ENCODE measurements around the gene DNAJC3. TPM values are rescaled to one million over a fixed set of nuclear protein-coding genes. Genes with fewer than 3 reads are reported as not detected.

DNAJC3 gene
- total and polyA plus RNA-seq, 2 experiments from 2014 or later, result 19.5 to 27.5 TPM

DNA sequence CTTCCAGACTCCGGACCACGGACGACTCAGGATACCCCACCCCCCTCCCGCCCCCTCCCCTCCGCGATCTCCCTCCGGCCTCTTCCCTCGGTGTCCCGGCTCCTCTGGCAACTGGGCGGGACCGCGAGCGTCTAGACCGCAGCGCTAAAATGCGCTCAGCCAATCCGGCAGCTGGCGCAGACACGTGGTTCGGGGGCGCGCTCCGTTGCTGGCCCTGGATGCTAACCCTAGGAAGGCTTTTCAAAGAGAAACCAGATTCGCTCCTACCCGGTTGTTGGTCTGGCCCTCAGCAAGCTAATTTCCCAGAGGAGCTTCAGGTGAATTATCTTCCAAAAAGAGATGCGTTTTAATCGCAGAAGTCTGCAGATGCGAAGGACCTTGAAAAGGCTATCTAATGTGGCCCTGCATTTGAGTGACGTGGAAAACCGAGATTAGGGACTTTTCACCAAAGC lies 32.3 kb upstream of the DNAJC3 start, which contains the start of gene DZIP1:
Gene DZIP1, minus strand, starts transcription at position 106 of the 452 bp plus-strand sequence. CDS start 2,677 bp downstream, outside the sequence.
- Histone ChIP-seq H3K4me2 (peak within 1 kb of the TSS; percentile 92), H2AFZ (peak within 1 kb of the TSS; percentile 89), H4K20me1 (replicated peaks; ENCODE audit: insufficient read depth) (no peaks in the 10 kb centered on the region), H3K4me1 (ENCODE audit: insufficient read depth) (peaks cover 15% of the 10 kb centered on the region), H3K79me2 (replicated peaks; ENCODE audit: insufficient read depth) (0 out of 2 replicates have a peak, but pooled peaks cover 5% of the 10 kb centered on the region), H3K4me3 (peak within 1 kb of the TSS; percentile 80), H3K9me2 (ENCODE audit: insufficient read depth) (no peaks in the 10 kb centered on the region), H3K36me3 (ENCODE audit: insufficient read depth) (no peaks in the 10 kb centered on the region), H3K27ac (ENCODE audit: low read depth) (no peak within 1 kb of the TSS), H3F3A (replicated peaks; ENCODE audit: low read depth) (no peaks in the 10 kb centered on the region), H3K27me3 (ENCODE audit: insufficient read depth) (peaks cover 21% of the 10 kb centered on the region)
- TF ChIP-seq REST (IDR thresholded peaks at IDR 0.05; ENCODE audit: unreplicated experiment) (no peak), ZNF114 (CRISPR knock-in tag; IDR thresholded peaks at IDR 0.05) (no peak), CREB1 (CRISPR knock-in tag; IDR thresholded peaks at IDR 0.05; ENCODE audit: low read depth) (no peak), POLR2AphosphoS5 (IDR thresholded peaks at IDR 0.05; ENCODE audit: low read depth) (peak; percentile 73), NANOG (IDR thresholded peaks at IDR 0.05; ENCODE audit: borderline replicate concordance) (no peak)
- TF ChIP-seq, protein P1, sequence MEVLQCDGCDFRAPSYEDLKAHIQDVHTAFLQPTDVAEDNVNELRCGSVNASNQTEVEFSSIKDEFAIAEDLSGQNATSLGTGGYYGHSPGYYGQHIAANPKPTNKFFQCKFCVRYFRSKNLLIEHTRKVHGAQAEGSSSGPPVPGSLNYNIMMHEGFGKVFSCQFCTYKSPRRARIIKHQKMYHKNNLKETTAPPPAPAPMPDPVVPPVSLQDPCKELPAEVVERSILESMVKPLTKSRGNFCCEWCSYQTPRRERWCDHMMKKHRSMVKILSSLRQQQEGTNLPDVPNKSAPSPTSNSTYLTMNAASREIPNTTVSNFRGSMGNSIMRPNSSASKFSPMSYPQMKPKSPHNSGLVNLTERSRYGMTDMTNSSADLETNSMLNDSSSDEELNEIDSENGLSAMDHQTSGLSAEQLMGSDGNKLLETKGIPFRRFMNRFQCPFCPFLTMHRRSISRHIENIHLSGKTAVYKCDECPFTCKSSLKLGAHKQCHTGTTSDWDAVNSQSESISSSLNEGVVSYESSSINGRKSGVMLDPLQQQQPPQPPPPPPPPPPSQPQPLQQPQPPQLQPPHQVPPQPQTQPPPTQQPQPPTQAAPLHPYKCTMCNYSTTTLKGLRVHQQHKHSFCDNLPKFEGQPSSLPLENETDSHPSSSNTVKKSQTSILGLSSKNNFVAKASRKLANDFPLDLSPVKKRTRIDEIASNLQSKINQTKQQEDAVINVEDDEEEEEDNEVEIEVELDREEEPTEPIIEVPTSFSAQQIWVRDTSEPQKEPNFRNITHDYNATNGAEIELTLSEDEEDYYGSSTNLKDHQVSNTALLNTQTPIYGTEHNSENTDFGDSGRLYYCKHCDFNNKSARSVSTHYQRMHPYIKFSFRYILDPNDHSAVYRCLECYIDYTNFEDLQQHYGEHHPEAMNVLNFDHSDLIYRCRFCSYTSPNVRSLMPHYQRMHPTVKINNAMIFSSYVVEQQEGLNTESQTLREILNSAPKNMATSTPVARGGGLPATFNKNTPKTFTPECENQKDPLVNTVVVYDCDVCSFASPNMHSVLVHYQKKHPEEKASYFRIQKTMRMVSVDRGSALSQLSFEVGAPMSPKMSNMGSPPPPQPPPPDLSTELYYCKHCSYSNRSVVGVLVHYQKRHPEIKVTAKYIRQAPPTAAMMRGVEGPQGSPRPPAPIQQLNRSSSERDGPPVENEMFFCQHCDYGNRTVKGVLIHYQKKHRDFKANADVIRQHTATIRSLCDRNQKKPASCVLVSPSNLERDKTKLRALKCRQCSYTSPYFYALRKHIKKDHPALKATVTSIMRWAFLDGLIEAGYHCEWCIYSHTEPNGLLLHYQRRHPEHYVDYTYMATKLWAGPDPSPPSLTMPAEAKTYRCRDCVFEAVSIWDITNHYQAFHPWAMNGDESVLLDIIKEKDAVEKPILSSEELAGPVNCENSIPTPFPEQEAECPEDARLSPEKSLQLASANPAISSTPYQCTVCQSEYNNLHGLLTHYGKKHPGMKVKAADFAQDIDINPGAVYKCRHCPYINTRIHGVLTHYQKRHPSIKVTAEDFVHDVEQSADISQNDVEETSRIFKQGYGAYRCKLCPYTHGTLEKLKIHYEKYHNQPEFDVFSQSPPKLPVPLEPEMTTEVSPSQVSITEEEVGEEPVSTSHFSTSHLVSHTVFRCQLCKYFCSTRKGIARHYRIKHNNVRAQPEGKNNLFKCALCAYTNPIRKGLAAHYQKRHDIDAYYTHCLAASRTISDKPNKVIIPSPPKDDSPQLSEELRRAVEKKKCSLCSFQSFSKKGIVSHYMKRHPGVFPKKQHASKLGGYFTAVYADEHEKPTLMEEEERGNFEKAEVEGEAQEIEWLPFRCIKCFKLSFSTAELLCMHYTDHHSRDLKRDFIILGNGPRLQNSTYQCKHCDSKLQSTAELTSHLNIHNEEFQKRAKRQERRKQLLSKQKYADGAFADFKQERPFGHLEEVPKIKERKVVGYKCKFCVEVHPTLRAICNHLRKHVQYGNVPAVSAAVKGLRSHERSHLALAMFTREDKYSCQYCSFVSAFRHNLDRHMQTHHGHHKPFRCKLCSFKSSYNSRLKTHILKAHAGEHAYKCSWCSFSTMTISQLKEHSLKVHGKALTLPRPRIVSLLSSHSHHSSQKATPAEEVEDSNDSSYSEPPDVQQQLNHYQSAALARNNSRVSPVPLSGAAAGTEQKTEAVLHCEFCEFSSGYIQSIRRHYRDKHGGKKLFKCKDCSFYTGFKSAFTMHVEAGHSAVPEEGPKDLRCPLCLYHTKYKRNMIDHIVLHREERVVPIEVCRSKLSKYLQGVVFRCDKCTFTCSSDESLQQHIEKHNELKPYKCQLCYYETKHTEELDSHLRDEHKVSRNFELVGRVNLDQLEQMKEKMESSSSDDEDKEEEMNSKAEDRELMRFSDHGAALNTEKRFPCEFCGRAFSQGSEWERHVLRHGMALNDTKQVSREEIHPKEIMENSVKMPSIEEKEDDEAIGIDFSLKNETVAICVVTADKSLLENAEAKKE (CRISPR knock-in tag; IDR thresholded peaks at IDR 0.05), result no peak
- TF ChIP-seq, protein P2, sequence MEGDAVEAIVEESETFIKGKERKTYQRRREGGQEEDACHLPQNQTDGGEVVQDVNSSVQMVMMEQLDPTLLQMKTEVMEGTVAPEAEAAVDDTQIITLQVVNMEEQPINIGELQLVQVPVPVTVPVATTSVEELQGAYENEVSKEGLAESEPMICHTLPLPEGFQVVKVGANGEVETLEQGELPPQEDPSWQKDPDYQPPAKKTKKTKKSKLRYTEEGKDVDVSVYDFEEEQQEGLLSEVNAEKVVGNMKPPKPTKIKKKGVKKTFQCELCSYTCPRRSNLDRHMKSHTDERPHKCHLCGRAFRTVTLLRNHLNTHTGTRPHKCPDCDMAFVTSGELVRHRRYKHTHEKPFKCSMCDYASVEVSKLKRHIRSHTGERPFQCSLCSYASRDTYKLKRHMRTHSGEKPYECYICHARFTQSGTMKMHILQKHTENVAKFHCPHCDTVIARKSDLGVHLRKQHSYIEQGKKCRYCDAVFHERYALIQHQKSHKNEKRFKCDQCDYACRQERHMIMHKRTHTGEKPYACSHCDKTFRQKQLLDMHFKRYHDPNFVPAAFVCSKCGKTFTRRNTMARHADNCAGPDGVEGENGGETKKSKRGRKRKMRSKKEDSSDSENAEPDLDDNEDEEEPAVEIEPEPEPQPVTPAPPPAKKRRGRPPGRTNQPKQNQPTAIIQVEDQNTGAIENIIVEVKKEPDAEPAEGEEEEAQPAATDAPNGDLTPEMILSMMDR (conservative IDR thresholded peaks at IDR 0.05; ENCODE audit: low read depth in 2 of 2), result no peak
- Mint-ChIP-seq H3K4me1 (peaks cover 21% of the 10 kb centered on the region), H3K27ac (no peak within 1 kb of the TSS; the same call in 1 of the 2 replicates), H3K9me3 (no peaks in the 10 kb centered on the region; the same call in 2 of the 3 replicates), H3K27me3 (ENCODE audit: insufficient read depth, low read depth, poor library complexity) (peaks cover 11% of the 10 kb centered on the region), H3K36me3 (ENCODE audit: low read depth) (peaks cover 16% of the 10 kb centered on the region), H3K4me3 (peak within 1 kb of the TSS; percentile 89)
- DNase-seq (ENCODE audit: low spot score) (peak; percentile 97), ATAC-seq (peak; percentile 78)

Data from GM23338 (cell line).